ENCODE measurements around the gene PTCD1.
"Not testable (repeated sequence)": the region's sequence is repeated elsewhere in the genome, so short reads cannot be mapped to it uniquely, and the experiment has no call there.

The PTCD1 gene

GRCh38 chr7:99407872-99408378 lies 30.7 kb downstream of the PTCD1 start:
- DNase-seq (ENCODE audit: low read depth): peak; percentile 59

GRCh38 chr7:99406557-99406956 lies 32.0 kb downstream of the PTCD1 start:
- DNase-seq (ENCODE audit: low read depth): no peak

- no peak for DNase-seq (ENCODE audit: low read depth)
Observed at GRCh38 chr7:99404977-99405320, 33.6 kb downstream of the PTCD1 start.

- DNase-seq (ENCODE audit: low read depth): no peak
Observed at GRCh38 chr7:99404235-99404976, 34.2 kb downstream of the PTCD1 start.

- no peak for DNase-seq (ENCODE audit: low read depth)
Observed at GRCh38 chr7:99403764-99404163, 34.8 kb downstream of the PTCD1 start.

- DNase-seq (ENCODE audit: low read depth): no peak
Observed at GRCh38 chr7:99402854-99403253, 35.7 kb downstream of the PTCD1 start.

GRCh38 chr7:99399597-99399996 lies 39.0 kb downstream of the PTCD1 start:
- no peak for DNase-seq (ENCODE audit: low read depth)

- no peak for DNase-seq (ENCODE audit: low read depth)
Observed at GRCh38 chr7:99398891-99399445, 39.6 kb downstream of the PTCD1 start.

GRCh38 chr7:99397297-99397983 lies 41.2 kb downstream of the PTCD1 start:
- DNase-seq (ENCODE audit: low read depth): no peak

- no peak for DNase-seq (ENCODE audit: low read depth)
Observed at GRCh38 chr7:99396418-99397296, 41.9 kb downstream of the PTCD1 start.

GRCh38 chr7:99395616-99396327 lies 42.8 kb downstream of the PTCD1 start:
- no peak for DNase-seq (ENCODE audit: low read depth)

- DNase-seq (ENCODE audit: low read depth): no peak
Observed at GRCh38 chr7:99394188-99394502, 44.5 kb downstream of the PTCD1 start.

- DNase-seq (ENCODE audit: low read depth): no peak
Observed at GRCh38 chr7:99393355-99394187, 45.0 kb downstream of the PTCD1 start.

GRCh38 chr7:99392659-99393354 lies 45.8 kb downstream of the PTCD1 start:
- DNase-seq (ENCODE audit: low read depth): no peak

GRCh38 chr7:99392046-99392445 lies 46.6 kb downstream of the PTCD1 start:
- no peak for DNase-seq (ENCODE audit: low read depth)

- no peak for DNase-seq (ENCODE audit: low read depth)
Observed at GRCh38 chr7:99390941-99391602, 47.5 kb downstream of the PTCD1 start.

- no peak for DNase-seq (ENCODE audit: low read depth)
Observed at GRCh38 chr7:99389772-99390171, 48.8 kb downstream of the PTCD1 start.

- DNase-seq (ENCODE audit: low read depth): no peak
Observed at GRCh38 chr7:99387912-99388311, 50.7 kb downstream of the PTCD1 start.

GRCh38 chr7:99387239-99387635 lies 51.4 kb downstream of the PTCD1 start:
- DNase-seq (ENCODE audit: low read depth): not testable (repeated sequence)
